GM12801 (cell line): ENCODE results near the gene DZIP1L.

ENCODE experiments used
- CTCF ChIP-seq: IDR thresholded peaks from one replicate; pipeline ENCODE4 v1.5.1; 2011; ENCODE audit warnings: control low read depth; ENCODE audit not compliant: insufficient read length; ENCODE audit errors: extremely low read depth

The DZIP1L gene

DNA sequence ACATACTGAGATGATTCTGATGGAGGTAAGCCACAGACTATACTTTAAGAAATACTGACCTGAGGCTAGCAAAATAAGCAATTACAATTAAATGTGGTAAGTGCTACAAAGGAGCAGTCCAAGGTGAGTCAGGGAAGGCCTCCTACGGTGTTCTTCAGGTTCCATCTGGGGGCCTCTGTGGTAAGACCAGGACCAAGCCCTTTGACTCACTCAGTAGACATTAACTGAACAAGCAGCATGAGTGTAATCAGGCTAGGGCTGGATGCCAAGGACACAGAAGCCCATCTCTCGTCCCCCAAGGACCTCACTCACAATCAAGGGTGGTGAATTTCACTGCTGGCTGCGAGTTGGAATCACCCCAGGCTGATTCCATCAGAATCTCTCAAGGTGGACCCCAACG is 37.3 kb downstream of the DZIP1L start:
- no peak for TF ChIP-seq CTCF

DNA sequence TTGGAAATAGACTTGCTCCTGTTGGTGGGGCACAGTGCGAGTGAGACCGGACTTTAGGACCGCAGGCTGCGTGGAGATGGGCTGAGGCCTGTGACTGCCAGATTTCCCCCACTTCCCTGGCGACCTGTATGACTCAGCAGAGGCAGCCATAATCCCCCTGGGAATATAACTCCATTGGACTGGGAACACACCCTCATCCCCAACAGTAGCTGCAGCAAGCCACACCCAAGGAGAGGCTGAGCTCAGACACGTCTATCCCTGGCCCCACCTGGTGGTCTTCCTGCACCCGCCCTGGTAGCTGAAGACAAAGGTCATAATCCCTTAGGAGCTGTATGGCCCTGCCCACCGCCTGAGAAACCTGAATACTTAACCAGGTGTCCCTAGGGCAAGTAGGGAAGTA is 42.6 kb downstream of the DZIP1L start:
- TF ChIP-seq CTCF, result no peak

- no peak for TF ChIP-seq CTCF
Measured at GRCh38 chr3:138070006-138070405, 45.4 kb downstream of the DZIP1L start.

DNA sequence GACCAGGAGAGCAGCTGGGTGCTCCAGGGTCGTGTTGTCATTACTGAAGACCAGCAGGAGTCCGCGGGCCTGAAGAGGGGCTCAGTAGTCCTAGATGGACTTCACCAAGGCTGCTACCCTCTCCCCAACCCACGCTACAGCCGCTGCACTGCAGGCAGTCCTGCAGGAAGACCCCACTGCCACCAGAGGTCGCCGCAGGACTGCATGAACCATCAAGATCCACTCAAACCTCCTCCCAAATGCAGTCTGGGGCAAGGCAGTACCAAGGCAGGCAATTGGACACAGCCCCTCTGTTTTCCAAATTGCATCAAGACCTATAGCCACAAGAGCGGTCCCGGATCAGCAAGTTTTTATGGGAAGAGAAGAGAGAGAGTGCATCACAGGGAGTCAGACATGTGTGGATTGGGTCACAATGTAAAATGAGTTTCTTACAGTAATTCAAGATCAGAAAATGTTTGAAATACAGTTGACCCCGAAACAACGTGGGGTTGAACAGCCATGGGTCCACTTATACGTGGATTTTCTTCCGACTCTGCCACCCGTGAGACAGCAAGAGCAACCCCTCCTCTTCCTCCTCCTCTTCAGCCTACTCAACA is 46.7 kb downstream of the DZIP1L start:
- TF ChIP-seq CTCF, result peak; percentile 93

- no peak for TF ChIP-seq CTCF
Measured at GRCh38 chr3:138068046-138068445, 47.4 kb downstream of the DZIP1L start.

GRCh38 chr3:138066972-138067371 is 48.4 kb downstream of the DZIP1L start:
- TF ChIP-seq CTCF, result no peak

DNA sequence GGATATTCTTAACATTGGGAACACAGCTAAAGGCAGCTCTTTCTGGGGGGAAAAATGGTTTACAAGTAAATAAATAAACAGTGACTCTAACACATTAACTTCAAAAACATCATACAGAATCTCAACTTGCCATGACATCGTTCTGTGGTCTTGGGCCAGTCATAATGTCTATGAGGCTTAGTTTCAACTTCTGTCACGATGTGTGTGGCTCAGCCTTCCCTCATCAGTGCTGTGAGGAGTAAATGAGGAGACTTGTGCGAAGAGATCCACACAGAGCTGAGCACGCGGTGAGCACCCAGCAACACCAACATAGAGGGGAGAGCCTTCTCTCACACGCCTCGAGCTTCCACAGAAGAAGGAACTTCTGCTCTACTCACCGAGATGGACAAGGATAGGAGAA is 49.0 kb downstream of the DZIP1L start:
- TF ChIP-seq CTCF, result no peak
